ENCODE data around the gene KIF12. TPM values are rescaled to one million over a fixed set of nuclear protein-coding genes. Genes with fewer than 3 reads are reported as not detected.

KIF12 gene
- total RNA-seq, 1 donor from 2014 or later, result not detected

DNA sequence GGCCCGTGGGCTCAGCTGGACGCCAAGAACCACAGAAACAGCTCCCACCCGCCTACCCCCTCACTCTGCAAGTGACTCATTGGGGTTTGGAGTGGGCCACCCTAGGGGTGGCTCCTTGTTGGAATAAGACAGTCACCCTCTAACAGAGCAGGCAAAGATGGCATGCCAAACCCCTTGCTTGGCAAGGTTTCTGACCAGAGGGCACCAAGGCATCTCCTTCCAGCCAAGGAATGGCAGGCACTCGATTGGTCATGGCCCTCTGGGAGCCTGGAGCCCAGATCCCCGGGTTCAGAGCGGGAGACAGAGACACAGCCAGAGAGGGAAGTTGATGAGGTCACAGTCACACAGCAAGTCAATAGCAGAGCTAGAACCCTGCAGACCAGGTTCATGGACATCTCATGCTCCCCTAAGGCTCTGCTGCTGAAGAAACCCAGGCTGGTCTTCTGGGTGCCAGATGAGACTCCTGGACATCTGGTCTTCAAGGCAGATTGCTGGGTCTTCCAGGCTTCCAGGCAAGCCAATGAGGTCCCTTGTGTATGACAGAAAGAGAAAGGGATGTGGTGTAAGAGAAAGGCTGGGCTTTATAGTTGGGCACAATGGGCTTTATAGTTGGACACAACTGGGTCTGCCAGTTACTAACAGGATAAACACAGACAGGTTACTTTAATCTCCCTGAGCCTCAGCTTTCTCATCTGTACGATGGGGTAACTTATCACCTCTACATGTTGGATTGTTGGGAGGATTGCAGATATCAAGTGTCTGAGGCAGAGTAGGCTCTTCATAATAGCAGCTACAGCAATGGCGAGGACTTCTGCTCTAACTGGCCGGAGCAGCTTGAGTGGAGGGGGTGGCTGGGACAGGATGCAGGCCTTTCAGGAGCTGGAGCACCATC, 23.3 kb upstream of the KIF12 start:
- peaks cover 2% of the 10 kb centered on the region for H3K9me3 ChIP-seq (replicated peaks)
- H3K36me3 ChIP-seq, result no peaks in the 10 kb centered on the region
- intact Hi-C loops (cut with micrococcal nuclease), result no loop called here
- TF ChIP-seq, protein P1, sequence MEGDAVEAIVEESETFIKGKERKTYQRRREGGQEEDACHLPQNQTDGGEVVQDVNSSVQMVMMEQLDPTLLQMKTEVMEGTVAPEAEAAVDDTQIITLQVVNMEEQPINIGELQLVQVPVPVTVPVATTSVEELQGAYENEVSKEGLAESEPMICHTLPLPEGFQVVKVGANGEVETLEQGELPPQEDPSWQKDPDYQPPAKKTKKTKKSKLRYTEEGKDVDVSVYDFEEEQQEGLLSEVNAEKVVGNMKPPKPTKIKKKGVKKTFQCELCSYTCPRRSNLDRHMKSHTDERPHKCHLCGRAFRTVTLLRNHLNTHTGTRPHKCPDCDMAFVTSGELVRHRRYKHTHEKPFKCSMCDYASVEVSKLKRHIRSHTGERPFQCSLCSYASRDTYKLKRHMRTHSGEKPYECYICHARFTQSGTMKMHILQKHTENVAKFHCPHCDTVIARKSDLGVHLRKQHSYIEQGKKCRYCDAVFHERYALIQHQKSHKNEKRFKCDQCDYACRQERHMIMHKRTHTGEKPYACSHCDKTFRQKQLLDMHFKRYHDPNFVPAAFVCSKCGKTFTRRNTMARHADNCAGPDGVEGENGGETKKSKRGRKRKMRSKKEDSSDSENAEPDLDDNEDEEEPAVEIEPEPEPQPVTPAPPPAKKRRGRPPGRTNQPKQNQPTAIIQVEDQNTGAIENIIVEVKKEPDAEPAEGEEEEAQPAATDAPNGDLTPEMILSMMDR (IDR thresholded peaks at IDR 0.05; ENCODE audit: borderline replicate concordance), result no peak
- no peak overlapping the region for H3K4me3 ChIP-seq
- peaks cover 12% of the 10 kb centered on the region for H3K4me1 ChIP-seq
- H3K27me3 ChIP-seq (ENCODE audit: low read depth), result peaks cover 8% of the 10 kb centered on the region
- H3K27ac ChIP-seq (replicated peaks), result no peak overlapping the region
- DNase-seq, result no peak

DNA sequence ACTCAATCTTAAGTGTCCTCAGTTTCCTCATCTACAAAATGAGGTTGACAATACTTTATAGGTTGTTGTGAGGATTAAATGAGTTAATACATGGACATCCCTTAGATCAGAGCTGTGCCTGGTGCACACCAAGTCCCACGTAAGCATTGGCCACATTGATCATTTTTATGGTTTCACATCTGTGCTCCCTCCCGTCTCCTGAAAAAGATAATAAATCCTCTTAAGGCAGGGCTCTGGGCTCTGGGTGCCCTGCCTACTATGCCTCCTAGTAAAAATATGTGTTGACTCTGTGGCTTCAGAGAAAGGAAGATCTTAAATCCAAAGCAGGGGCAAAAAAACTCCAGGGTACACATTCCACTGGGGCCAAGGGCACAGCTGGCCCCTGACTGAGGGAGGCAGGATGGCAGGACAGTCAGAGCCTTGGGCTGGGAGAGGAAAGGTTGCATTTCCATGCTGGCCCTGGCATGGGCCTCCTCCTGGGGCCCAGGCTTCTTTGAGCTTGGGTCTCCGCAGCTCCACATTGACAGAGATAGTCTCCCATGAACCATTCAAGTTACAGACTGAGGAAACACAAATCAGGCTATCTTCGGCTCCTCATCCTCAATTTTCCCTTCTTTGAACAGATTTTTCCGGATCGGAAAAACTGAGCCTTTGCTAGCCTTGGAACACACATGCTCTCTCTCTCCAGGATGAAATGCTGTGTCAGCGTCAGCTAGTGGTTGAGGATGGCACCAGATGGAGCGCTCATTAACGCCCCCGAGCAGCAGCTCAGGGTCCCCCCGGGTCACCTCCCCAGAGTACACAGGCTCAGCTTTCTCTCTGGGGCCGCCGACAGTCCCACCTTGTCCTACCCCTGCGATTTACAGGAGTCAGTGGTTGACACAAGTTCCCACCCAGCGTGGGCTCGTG, 22.4 kb upstream of the KIF12 start:
- H3K4me1 ChIP-seq, result peaks cover 13% of the 10 kb centered on the region
- H3K4me3 ChIP-seq, result no peak overlapping the region
- H3K36me3 ChIP-seq, result no peaks in the 10 kb centered on the region
- H3K27me3 ChIP-seq (ENCODE audit: low read depth), result peaks cover 13% of the 10 kb centered on the region
- H3K9me3 ChIP-seq (replicated peaks), result no peaks in the 10 kb centered on the region
- intact Hi-C loops (cut with micrococcal nuclease), result no loop called here
- H3K27ac ChIP-seq (replicated peaks), result no peak overlapping the region
- TF ChIP-seq, protein P1 (IDR thresholded peaks at IDR 0.05; ENCODE audit: borderline replicate concordance), result no peak
- no peak for DNase-seq

DNA sequence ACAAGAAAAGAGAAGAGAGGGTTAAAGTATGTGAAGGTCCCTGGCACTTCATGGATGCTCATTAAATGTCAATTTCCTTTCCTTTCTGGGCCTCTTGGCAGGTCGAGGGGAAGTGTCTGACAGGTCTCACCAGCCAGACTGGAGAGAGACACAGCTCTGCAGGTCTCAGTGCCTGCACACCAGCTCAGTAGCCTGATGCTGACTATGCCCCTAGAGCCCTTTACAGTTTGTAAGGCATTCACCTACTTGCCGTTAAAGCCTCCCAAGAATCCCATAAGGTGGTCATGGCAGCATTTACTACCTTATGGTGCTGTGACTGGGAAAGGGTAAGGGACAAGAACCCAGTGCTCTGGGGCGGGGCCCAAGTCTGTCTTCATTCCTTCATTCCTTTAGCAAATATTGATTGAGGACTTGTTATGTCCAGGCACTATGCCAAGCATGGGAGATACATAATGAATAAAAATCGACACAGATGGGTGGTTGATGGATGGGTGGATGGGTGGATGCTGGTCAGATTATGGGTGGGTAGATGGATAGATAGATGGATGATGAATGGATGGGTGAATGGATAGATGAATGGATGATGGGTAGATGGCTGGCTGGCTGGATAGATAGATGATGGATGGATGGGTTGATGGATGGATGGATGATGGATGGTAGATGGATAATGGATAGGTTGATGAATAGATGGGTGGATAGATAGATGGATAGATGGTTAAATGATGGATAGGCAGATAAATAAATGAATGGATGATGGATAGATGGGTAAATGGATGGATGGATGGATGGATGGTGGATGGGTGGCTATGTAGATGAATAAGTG, 21.3 kb upstream of the KIF12 start:
- peaks cover 22% of the 10 kb centered on the region for H3K27me3 ChIP-seq (ENCODE audit: low read depth)

DNA sequence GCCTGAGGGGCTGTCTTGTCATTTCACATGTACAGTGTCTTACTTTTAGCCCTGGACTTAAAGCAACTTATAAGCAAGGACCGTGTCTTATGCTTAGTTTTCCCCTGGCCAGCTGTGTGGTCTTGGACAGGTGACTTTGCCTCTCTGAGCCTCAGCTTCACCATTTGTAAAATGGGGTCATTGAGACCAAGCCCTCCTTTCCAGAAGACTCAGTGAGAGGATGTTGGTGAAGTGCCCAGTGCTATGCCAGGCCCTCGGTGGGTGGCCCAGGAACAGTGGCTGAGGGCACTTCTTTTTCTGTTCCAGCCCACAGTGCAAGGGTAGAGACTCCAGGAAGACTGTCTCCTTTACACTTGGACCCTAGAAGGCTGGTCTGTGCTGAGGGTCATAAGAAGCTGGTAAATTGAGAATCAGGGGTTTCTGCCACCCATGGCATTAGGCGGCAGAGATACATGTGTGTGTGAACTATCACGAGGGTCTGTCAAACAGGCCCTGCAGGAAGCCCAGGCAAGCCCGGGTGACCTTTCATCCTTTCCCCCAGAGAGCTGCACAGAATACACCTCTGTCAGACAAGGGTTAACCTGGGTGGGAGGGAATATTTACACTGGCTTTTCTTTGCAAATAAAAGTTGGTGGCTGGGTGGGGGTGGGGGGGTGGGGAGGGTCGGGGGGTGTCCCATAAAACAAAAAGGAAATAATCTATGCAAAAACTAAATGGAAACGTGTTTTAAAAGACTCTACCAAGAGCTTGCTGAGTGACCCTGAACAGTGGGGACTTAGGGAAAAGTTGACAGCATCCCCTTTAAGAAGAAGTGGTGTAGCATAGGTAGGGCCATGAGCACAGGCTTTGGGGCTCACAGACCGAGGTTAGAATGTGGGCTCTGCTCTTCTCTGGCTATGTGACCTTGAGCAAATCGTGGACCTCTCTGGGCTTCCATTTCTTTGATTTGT, 20.4 kb upstream of the KIF12 start:
- no peaks in the 10 kb centered on the region for H3K36me3 ChIP-seq
- no peak for DNase-seq
- peaks cover 15% of the 10 kb centered on the region for H3K4me1 ChIP-seq
- no peak overlapping the region for H3K4me3 ChIP-seq
- H3K9me3 ChIP-seq (replicated peaks), result no peaks in the 10 kb centered on the region
- TF ChIP-seq, protein P1 (IDR thresholded peaks at IDR 0.05; ENCODE audit: borderline replicate concordance), result no peak
- intact Hi-C loops (cut with micrococcal nuclease), result no loop called here
- H3K27me3 ChIP-seq (ENCODE audit: low read depth), result peaks cover 22% of the 10 kb centered on the region
- H3K27ac ChIP-seq (replicated peaks), result no peak overlapping the region

More for the DNA sequence above, 21.3 kb upstream of the KIF12 start:
- no peak for DNase-seq
- H3K4me3 ChIP-seq, result no peak overlapping the region
- H3K9me3 ChIP-seq (replicated peaks), result no peaks in the 10 kb centered on the region
- TF ChIP-seq, protein P1 (IDR thresholded peaks at IDR 0.05; ENCODE audit: borderline replicate concordance), result no peak
- intact Hi-C loops (cut with micrococcal nuclease), result no loop called here
- peaks cover 20% of the 10 kb centered on the region for H3K4me1 ChIP-seq
- no peak overlapping the region for H3K27ac ChIP-seq (replicated peaks)
- H3K36me3 ChIP-seq, result no peaks in the 10 kb centered on the region
